GM21786 (cell line): ENCODE results near the gene FCAMR.

Experiments
- ATAC-seq: cut with Tn5 transposase; IDR thresholded peaks from one replicate; pipeline ENCODE4 v1.9.1; 2021; ENCODE audit not compliant: unreplicated experiment

FCAMR gene

GRCh38 chr1:206970446-206970845, at the start of gene FCAMR:
TSS of gene FCAMR (minus strand) at chr1:206970460. CDS start at chr1:206970125, 335 bp downstream.
- ATAC-seq = no peak

- no peak for ATAC-seq
These were observed 49.4 kb upstream of the FCAMR start for GRCh38 chr1:207019661-207020060.

- no peak for ATAC-seq
These were observed 48.9 kb upstream of the FCAMR start for GRCh38 chr1:207019161-207019560.

GRCh38 chr1:207018707-207019106, 48.4 kb upstream of the FCAMR start:
- no peak for ATAC-seq

- ATAC-seq = no peak
These were observed 47.6 kb upstream of the FCAMR start for GRCh38 chr1:207017615-207018559.

- no peak for ATAC-seq
These were observed 45.5 kb upstream of the FCAMR start for GRCh38 chr1:207015791-207016190.

GRCh38 chr1:207014728-207015127, 44.5 kb upstream of the FCAMR start:
- no peak for ATAC-seq

- no peak for ATAC-seq
These were observed 43.2 kb upstream of the FCAMR start for GRCh38 chr1:207013321-207014085.

- ATAC-seq = no peak
These were observed 40.5 kb upstream of the FCAMR start for GRCh38 chr1:207010726-207011125.

- ATAC-seq = no peak
These were observed 39.7 kb upstream of the FCAMR start for GRCh38 chr1:207009945-207010344.

GRCh38 chr1:207009182-207009850, 39.1 kb upstream of the FCAMR start:
- no peak for ATAC-seq

- ATAC-seq = no peak
These were observed 37.2 kb upstream of the FCAMR start for GRCh38 chr1:207007352-207008033.

- ATAC-seq = no peak
These were observed 36.7 kb upstream of the FCAMR start for GRCh38 chr1:207006914-207007313.

- ATAC-seq = no peak
These were observed 35.8 kb upstream of the FCAMR start for GRCh38 chr1:207006083-207006482.

GRCh38 chr1:207004931-207005830, 34.9 kb upstream of the FCAMR start:
- ATAC-seq = no peak

- no peak for ATAC-seq
These were observed 33.0 kb upstream of the FCAMR start for GRCh38 chr1:207003210-207003609.

GRCh38 chr1:207002724-207003146, 32.5 kb upstream of the FCAMR start:
- ATAC-seq = no peak

- ATAC-seq = no peak
These were observed 31.4 kb upstream of the FCAMR start for GRCh38 chr1:207001492-207002245.

GRCh38 chr1:207000651-207001291, 30.5 kb upstream of the FCAMR start:
- ATAC-seq = no peak
